ENCODE measurements around the gene CDK5R2. TPM values are rescaled to one million over a fixed set of nuclear protein-coding genes. Genes with fewer than 3 reads are reported as not detected.
A peak's percentile ranks its signal among the peaks of the same experiment; 100 is the strongest.

The CDK5R2 gene
- total and polyA plus RNA-seq, 2 of the 13 experiments (the other 11 are each of a cell fraction or from before 2014, with no cell fraction given), result not detected

DNA sequence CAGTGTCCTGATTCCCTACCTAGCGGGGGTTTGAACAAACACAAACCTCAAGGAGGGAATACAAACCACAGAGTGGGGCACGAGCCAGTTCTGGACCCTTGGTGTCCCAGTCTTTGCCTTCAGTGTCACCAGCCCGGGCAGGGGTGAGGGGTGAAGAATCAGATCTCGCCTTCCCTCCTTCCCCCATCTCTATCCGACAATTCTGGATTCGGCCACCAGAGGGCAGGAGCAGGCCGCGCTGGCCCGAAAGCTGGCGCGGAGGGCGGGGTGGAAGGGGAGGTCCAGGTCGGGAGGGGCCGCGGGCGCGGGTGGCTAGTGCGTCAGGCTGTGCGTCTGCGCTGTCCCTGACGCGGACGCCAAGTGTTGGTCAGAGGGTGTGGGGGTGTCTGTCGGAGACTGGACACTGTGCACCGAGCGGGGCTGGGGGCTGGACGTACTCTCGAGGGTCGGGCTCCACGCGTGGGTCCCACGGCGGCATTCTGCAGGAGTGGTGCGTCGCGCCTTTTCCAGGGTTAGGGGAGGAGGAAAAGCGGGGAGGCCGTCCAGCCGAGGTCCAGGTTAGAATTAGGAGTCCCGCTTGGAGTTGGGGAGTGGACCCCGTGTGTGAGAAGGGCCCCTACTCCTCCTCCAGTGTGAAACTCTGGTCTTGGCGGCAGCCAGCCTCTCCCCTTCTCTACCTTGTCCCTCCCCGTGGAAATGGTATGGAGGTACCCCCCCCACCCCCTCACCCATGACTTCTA lies 36.7 kb downstream of the CDK5R2 start (continued):
- TF ChIP-seq SP140L (CRISPR knock-in tag; IDR thresholded peaks at IDR 0.05; ENCODE audit: borderline replicate concordance) (0 out of 2 replicates have a peak, but pooled peaks have one; percentile 43), KIAA2018 (CRISPR knock-in tag; IDR thresholded peaks at IDR 0.05; ENCODE audit: borderline replicate concordance) (no peak), ZBTB42 (CRISPR knock-in tag; IDR thresholded peaks at IDR 0.05) (no peak), NFAT5 (CRISPR knock-in tag; IDR thresholded peaks at IDR 0.05) (no peak), FOXO4 (CRISPR knock-in tag; conservative IDR thresholded peaks at IDR 0.05) (no peak), DMTF1 (CRISPR knock-in tag; IDR thresholded peaks at IDR 0.05) (no peak), RCOR2 (CRISPR knock-in tag; IDR thresholded peaks at IDR 0.05) (0 out of 2 replicates have a peak, but pooled peaks have one; percentile 29), ZNF740 (CRISPR knock-in tag; IDR thresholded peaks at IDR 0.05) (peak; percentile 7; the same call in 1 of the 2 replicates), ARID2 (CRISPR knock-in tag; IDR thresholded peaks at IDR 0.05; ENCODE audit: borderline replicate concordance) (0 out of 2 replicates have a peak, but pooled peaks have one; percentile 44)
